Cerebellar nuclear complex (tissue), 1 donor: ENCODE measurements around the gene BAD.
"Not testable (repeated sequence)": the region's sequence is repeated elsewhere in the genome, so short reads cannot be mapped to it uniquely, and the experiment has no call there.

Source experiments
- DNase-seq, 2 experiments: peaks; one replicate each; lab custom pipeline; 2025; lab: John Stamatoyannopoulos, UW

Gene BAD

DNA sequence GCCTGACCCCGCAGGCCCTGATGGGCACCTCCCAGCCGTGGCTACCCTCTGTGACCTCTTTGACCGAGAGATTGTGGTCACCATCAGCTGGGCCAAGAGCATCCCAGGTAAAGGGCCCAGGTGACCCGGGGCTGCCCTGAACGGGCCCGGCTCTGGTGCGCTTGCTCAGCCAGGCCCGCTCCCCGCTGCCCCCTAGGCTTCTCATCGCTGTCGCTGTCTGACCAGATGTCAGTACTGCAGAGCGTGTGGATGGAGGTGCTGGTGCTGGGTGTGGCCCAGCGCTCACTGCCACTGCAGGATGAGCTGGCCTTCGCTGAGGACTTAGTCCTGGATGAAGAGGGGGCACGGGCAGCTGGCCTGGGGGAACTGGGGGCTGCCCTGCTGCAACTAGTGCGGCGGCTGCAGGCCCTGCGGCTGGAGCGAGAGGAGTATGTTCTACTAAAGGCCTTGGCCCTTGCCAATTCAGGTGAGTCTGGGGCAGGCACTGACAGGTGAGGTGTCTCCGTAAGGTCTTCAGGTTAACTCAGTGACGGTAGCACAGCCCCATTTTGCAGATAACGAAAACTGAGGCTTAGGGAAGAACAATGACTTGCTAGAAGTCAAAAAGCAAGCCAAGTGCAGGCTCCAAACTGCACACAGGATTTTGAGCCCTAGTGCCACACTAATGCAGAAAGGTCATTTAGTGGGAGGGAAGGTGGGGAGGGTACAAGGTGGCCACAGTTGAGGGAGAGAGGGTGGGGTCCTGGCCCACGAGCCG lies 30.5 kb upstream of the BAD start:
- no peak for DNase-seq

- DNase-seq = no peak
Observed at GRCh38 chr11:64314146-64314804, 29.8 kb upstream of the BAD start.

GRCh38 chr11:64313491-64314145 lies 29.2 kb upstream of the BAD start:
- no peak for DNase-seq

GRCh38 chr11:64312947-64313346 lies 28.5 kb upstream of the BAD start:
- no peak for DNase-seq

DNA sequence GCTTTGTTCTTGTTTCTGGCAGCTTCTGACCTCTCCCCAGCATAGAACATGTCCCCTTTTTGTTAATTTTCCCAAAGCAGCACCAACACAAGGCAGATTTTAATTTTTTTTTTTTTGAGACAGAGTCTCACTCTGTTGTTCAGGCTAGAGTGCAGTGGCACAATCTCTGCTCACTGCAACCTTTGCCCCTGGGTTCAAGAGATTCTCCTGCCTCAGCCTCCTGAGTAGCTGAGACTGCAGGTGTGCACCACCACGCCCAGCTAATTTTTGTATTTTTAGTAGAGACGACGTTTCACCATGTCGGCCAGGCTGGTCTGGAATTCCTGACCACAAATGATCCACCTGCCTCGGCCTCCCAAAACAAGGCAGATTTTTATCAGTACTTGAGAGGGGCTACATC lies 23.3 kb upstream of the BAD start:
- DNase-seq = not testable (repeated sequence)

GRCh38 chr11:64306876-64307622 lies 22.6 kb upstream of the BAD start:
- no peak for DNase-seq

DNA sequence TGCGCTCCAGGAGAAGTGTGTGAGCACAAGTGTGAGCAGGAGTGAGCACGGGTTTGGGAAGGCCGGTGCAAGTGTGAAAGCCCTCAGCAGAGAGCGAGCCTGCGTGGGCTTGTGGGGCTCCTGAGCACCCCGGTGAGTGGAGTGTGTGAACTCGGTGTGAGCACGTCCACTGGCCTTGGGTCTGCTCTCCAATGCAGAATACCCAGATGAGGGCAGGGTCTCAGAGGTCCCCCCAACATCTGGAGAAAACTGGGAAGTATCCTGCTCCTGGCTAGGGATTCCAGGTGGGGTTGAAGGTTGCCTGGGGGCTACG lies 22.1 kb upstream of the BAD start:
- DNase-seq = no peak

DNA sequence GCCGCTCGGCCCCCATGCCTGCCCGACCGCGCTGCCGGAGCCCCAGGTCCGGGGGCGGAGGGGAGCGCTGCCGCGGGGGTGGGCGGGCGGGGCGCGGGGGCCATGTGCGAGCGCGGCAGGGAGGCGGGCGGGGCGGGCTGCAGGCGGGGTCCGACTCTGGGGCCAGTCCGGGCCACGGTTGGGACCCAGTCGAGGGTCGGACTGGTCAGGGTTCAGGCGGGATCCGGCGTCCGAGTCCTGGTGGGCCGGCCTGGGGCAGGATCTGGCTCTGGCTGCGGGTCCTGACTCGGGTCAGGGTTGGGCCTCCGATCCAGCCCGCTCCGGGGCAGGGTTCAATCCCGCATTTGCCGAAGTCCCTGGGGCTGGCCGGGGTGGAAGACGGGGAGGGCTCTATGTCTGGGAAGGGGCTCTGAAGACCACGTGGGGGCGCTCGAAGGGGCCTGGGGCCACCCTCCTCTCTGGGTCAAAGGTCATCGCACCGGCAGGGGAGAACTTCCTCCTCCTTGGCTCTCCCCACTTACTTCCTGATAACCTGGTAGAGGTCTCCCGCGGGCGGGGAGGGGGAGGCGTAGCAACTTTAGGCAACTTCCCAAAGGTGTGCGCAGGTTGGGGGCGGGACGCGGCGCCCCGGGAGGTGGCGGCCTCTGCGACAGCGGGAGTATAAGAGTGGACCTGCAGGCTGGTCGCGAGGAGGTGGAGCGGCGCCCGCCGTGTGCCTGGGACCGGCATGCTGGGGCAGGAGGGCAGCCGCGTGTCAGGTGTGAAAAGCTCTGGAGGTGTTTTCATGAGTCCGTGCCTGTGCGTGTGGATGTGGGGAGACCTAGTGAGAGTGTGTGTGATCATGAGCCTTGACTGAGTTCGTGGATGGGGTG lies 21.5 kb upstream of the BAD start:
- no peak for DNase-seq

DNA sequence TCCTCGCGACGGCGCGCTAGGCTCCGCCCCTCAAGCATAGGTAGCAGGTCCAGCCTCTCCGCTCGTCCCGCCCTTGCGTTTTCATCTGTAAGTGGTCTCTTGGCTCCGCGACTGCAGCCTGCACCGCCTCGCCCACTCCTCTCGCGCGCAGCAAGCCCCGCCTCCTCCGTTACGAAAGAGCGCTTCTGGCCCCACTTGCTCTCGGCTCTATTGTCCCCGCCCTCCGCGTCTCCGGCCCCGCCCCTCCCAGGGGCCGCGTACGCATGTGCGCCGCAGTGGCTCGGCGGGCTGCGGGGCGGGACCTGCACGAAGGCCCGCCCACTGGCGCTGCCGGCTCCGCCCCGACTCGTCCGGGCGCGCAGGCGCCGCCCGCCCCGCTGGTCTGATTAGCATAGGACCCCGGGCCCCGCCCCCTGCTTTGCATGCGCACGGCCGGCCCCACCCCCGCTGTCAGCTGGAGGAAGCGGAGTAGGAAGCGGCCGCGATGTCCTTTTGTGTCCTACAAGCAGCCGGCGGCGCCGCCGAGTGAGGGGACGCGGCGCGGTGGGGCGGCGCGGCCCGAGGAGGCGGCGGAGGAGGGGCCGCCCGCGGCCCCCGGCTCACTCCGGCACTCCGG lies 20.7 kb upstream of the BAD start, which contains the start of gene ESRRA:
Gene ESRRA, plus strand, starts transcription at position 450 of the 616 bp plus-strand sequence. CDS start 1,656 bp downstream, outside the sequence.
- peak; percentile 94 for DNase-seq

DNA sequence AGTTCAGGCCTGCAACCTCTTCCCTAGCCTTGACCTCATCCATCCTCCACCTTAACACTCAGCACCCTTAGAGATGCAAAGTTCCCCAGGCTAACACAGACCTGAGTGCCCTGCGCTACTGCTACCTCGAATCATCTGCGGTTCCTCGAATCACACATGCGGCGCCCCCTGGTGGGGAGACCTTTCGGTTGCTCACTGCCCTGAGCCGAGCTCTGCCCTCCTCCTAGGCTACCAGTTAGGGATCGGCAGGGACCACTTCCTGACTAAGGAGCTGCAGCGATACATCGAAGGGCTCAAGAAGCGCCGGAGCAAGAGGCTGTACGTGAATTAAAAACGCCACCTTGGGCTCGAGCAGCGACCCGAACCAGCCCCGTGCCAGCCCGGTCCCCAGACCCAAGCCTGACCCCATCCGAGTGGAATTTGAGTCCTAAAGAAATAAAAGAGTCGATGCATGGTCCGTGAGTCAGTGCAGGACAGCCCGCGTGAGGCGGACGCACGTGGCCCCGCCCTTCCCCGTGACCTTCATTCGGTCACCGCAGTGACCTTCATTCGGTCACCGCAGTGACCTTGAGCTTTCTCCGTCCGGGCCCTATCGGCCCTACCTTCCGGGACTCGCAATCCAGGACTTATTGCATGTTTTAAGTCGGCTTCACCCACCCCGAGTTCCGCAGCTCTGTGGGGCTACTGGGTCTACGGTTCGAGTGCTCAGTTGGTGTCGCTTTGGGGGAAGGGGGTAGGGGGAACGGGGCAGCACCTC lies 20.0 kb upstream of the BAD start:
- peak; percentile 37 to 64 for DNase-seq

DNA sequence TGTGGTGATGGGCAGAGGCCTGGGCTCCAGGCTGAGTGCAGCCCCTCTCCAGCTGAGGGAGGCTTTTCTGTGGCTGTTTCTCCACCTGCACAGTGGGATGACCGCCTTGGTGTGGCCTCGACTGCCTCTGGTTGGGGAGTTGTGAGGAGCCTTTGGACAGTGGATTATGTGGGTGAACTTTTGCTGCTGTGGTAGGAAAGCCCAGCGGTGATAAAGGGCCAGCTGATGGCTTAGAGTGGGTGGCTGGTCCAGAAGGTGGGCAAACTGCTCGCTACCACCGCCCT lies 19.5 kb upstream of the BAD start:
- DNase-seq = no peak

DNA sequence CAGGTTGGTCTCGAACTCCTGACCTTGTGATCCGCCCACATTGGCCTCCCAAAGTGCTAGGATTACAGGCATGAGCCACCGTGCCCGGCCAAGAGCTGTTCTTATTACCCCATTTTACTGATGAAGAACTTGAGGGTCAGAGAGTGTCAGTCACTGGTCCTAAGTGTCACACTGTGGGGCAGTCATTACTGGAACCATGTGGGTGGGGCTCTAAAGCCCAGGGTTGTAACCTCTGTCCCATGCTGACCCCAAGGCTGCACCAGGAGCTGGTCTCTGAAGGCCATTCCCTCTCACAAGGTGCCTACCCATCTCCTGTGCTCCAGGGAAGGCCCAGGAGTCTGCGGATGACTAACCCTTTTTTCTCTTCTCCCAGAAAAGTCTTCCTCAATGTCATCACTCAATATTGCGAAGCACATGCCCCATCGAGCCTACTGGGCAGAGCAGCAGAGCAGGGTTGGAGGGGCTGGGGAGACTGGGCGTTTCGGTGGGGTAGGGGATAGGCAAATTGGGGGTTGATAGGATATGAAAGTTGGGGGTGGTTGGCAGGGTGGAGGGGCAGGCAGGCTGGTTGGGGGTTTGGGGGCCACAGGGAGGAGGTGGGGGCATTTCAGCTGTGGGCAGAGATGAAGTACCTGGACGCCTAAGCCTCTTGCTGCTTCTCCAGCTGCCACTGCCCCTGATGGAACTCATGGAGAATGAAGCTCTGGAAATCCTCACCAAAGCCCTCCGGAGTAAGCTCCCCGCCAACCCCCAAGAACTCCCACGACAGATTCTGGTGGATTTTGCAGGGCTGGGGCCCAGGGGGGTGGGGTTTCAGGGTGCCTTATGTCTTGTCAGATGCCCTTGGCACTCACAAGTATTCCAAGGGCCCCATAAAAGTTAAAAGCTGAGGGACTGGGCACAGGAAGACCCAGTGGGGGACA lies 18.9 kb upstream of the BAD start:
- no peak for DNase-seq

DNA sequence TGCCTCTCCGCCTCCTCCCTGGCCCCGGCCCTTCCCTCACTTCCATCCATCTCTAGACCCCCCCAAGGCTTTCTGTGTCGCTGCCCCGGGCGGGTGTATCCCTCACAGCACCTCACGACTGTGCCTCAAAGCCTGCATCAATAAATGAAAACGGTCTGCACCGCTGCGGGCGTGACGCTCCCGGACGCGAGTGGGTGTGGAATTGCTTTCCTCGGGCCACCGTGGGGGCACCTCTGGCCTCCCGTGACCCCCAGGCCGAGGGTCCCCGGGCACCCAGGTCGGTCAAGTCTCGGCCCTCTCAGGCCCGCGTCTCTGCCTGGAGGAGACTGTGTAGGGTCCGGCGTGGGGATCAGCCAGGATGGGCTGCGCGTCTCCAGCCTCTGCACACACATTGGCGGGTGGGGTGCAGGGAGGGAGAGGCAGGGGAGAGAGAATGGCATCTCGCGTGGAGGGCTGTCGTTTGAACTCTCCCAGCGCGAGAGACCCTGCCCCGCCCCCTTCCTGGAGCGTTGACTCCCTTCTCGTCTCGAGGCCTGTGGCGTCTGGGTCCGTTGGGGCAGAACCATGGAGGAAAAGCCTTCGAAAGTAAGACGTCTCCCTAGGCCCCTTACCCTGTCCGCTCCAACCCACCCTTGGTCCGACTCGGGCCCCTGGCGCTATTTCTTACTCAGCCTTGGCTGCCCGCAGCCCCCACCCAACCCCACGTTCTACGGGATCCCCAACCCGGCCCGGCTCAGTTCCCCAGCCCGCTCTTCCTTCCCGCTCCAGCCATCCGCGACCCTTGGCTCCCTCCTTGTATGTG lies 15.6 kb upstream of the BAD start, which contains the start of gene CATSPERZ:
Gene CATSPERZ, plus strand, starts transcription at position 512 of the 802 bp plus-strand sequence. Its CDS starts 53 bp downstream, at position 565.
- no peak for DNase-seq

- no peak for DNase-seq
Observed at GRCh38 chr11:64298966-64299846, 14.7 kb upstream of the BAD start.

DNA sequence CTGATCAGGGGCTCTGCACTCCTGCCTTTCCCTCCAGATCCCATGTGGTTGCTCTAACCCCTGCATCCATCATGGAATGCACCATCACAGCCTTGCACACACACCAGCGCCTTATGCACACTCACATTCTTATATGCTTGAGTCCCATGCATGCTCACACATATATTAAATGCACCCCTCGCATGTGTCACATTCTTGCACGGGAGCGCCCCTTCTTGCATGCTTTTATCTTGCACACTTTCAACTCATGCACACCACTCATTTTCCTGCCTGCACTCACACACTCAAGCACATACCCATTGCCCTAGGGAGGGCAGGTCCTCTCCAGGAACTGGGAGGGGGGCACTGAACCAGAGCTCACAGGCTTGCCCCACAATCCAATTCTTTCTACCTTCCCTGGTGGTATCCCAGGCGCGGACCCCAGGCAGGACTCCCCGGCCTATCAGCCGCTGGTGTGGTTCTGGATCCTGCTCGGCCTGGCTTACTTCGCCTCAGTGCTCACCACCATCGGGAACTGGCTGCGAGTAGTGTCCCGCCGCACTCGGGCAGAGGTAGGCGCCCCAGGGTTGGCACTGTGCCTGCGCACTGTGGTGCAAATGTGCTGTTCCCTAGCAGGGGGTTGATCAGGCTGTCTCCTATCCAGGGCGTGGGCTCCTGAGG lies 13.4 kb upstream of the BAD start:
- DNase-seq = no peak

- no peak for DNase-seq
Observed at GRCh38 chr11:64296830-64297698, 12.6 kb upstream of the BAD start.
